Measurements from ENCODE around the gene LRRC70.

- TF ChIP-seq CTCF (IDR thresholded peaks at IDR 0.05; ENCODE audit: insufficient read depth, low read length, poor library complexity, severe bottlenecking), result no peak
- no peak for TF ChIP-seq EZH2phosphoT487 (conservative IDR thresholded peaks at IDR 0.05; ENCODE audit: low read length)
These were observed 17.5 kb downstream of the LRRC70 start for GRCh38 chr5:62596096-62596495.
